Stimulated activated CD4-positive, alpha-beta T cell treated with anti-CD3 and anti-CD28 coated beads, Interleukin-4, amount 100 ng/mL, for 48 hours (primary cell): ENCODE data around the gene NEU4.
A peak's percentile ranks its signal among the peaks of the same experiment; 100 is the strongest.
"Not testable (repeated sequence)": the region's sequence is repeated elsewhere in the genome, so short reads cannot be mapped to it uniquely, and the experiment has no call there.

ENCODE experiments used
- DNase-seq, 2 donors: peaks; one replicate each; pipeline ENCODE4 v3.0.0-alpha.2; 2020; ENCODE audit warnings: low read depth in 2 of 2

Gene NEU4

GRCh38 chr2:241808721-241809382, at the start of gene NEU4:
NEU4 (plus strand) TSS chr2:241809193; CDS start chr2:241814485, 5,292 bp downstream.
- DNase-seq: no peak

GRCh38 chr2:241759893-241760292, 49.1 kb upstream of the NEU4 start:
- DNase-seq: not testable (repeated sequence)

GRCh38 chr2:241760301-241760771, 48.7 kb upstream of the NEU4 start:
- no peak for DNase-seq

- no peak for DNase-seq
These were observed 46.6 kb upstream of the NEU4 start for GRCh38 chr2:241762321-241762932.

- DNase-seq: peak in 1 of 2 donors; percentile 38
These were observed 46.0 kb upstream of the NEU4 start for GRCh38 chr2:241762933-241763369.

GRCh38 chr2:241763551-241764274, 45.3 kb upstream of the NEU4 start:
- DNase-seq: no peak

GRCh38 chr2:241764275-241765241, 44.4 kb upstream of the NEU4 start:
- DNase-seq: no peak

- DNase-seq: no peak
These were observed 41.3 kb upstream of the NEU4 start for GRCh38 chr2:241767464-241768250.

GRCh38 chr2:241768251-241768711, 40.7 kb upstream of the NEU4 start:
- no peak for DNase-seq

- DNase-seq: no peak
These were observed 40.1 kb upstream of the NEU4 start for GRCh38 chr2:241768850-241769249.

- DNase-seq: no peak
These were observed 39.2 kb upstream of the NEU4 start for GRCh38 chr2:241769819-241770184.

- DNase-seq: no peak
These were observed 38.6 kb upstream of the NEU4 start for GRCh38 chr2:241770185-241770935.

GRCh38 chr2:241770936-241771285, 38.1 kb upstream of the NEU4 start:
- no peak for DNase-seq

GRCh38 chr2:241771286-241772062, 37.5 kb upstream of the NEU4 start:
- DNase-seq: no peak

GRCh38 chr2:241772063-241772499, 36.9 kb upstream of the NEU4 start:
- DNase-seq: no peak

- no peak for DNase-seq
These were observed 35.2 kb upstream of the NEU4 start for GRCh38 chr2:241773511-241774418.

- DNase-seq: no peak
These were observed 34.4 kb upstream of the NEU4 start for GRCh38 chr2:241774419-241775222.
